DMS153 (cell line): ENCODE data around the gene SHQ1.

ENCODE experiments used
- DNase-seq: peaks from one replicate; lab custom pipeline; 2025; lab: John Stamatoyannopoulos, UW

Gene SHQ1

GRCh38 chr3:72847751-72848702, at the start of gene SHQ1:
SHQ1 (minus strand) TSS chr3:72848445; CDS start chr3:72848340, 105 bp downstream.
- peak; percentile 73 for DNase-seq

- no peak for DNase-seq
Measured at GRCh38 chr3:72897758-72898007, 49.4 kb upstream of the SHQ1 start.

- no peak for DNase-seq
Measured at GRCh38 chr3:72896996-72897757, 48.9 kb upstream of the SHQ1 start.

GRCh38 chr3:72894976-72895552, 46.8 kb upstream of the SHQ1 start:
- DNase-seq = no peak

- DNase-seq = no peak
Measured at GRCh38 chr3:72892870-72893269, 44.6 kb upstream of the SHQ1 start.

- DNase-seq = no peak
Measured at GRCh38 chr3:72892081-72892775, 44.0 kb upstream of the SHQ1 start.

- no peak for DNase-seq
Measured at GRCh38 chr3:72891053-72891855, 43.0 kb upstream of the SHQ1 start.

GRCh38 chr3:72890166-72890925, 42.1 kb upstream of the SHQ1 start:
- DNase-seq = no peak

GRCh38 chr3:72889310-72890165, 41.3 kb upstream of the SHQ1 start:
- no peak for DNase-seq

- DNase-seq = no peak
Measured at GRCh38 chr3:72888546-72889309, 40.5 kb upstream of the SHQ1 start.

GRCh38 chr3:72887705-72888545, 39.7 kb upstream of the SHQ1 start, which contains the start of gene GXYLT2:
GXYLT2 (plus strand) TSS chr3:72888046; CDS start chr3:72888234, 188 bp downstream.
- no peak for DNase-seq

GRCh38 chr3:72887343-72887704, 39.1 kb upstream of the SHQ1 start:
- no peak for DNase-seq

GRCh38 chr3:72872183-72872582, 23.9 kb upstream of the SHQ1 start:
- no peak for DNase-seq

GRCh38 chr3:72862314-72863090, 14.3 kb upstream of the SHQ1 start:
- no peak for DNase-seq

- DNase-seq = no peak
Measured at GRCh38 chr3:72860846-72861245, 12.6 kb upstream of the SHQ1 start.

GRCh38 chr3:72860053-72860452, 11.8 kb upstream of the SHQ1 start:
- DNase-seq = no peak

GRCh38 chr3:72855001-72855400, 6.8 kb upstream of the SHQ1 start:
- no peak for DNase-seq
